HFFc6 (cell line): ENCODE results near the gene POLR3B. TPM values are rescaled to one million over a fixed set of nuclear protein-coding genes. Genes with fewer than 3 reads are reported as not detected.

Source experiments
- DNase-seq: peaks from one replicate; pipeline ENCODE4 v3.0.0-alpha.2; 2018
- H3K27ac Mint-ChIP-seq: 2 replicates; pipeline ENCODE4 v1.8.0; 2020; ENCODE audit warnings: mild to moderate bottlenecking, mixed read lengths
- H3K27me3 Mint-ChIP-seq: 2 replicates; pipeline ENCODE4 v1.8.0; 2021; ENCODE audit warnings: mild to moderate bottlenecking, moderate library complexity, mixed read lengths; ENCODE audit not compliant: insufficient read depth
- H3K36me3 Mint-ChIP-seq: 2 replicates; pipeline ENCODE4 v1.8.0; 2021; ENCODE audit warnings: low read depth, mixed read lengths
- H3K4me1 Mint-ChIP-seq: 2 replicates; pipeline ENCODE4 v1.8.0; 2020; ENCODE audit warnings: low read depth, mixed read lengths
- H3K4me3 Mint-ChIP-seq: 2 replicates; pipeline ENCODE4 v1.8.0; 2020; ENCODE audit warnings: mild to moderate bottlenecking, moderate library complexity, mixed read lengths
- H3K9me3 Mint-ChIP-seq: 2 replicates; pipeline ENCODE4 v1.8.0; 2020; ENCODE audit warnings: mild to moderate bottlenecking, mixed read lengths
- CTCF ChIP-seq: fragments of 200-600 bp; sonication (generic); IDR thresholded peaks from 2 replicates; pipeline ENCODE4 v1.5.0; 2021; ENCODE audit warnings: antibody characterized with exemption, mild to moderate bottlenecking
- total RNA-seq, 6 experiments: library from RNA; stranded (reverse); fragmentation: NEBNext Ultra II Directional; extraction: Animal tissue kit (Norgen Biotek cat#: 25700); gene quantifications; 2 replicates in 1 of 6; 3 replicates in 5 of 6; pipeline ENCODE4 v1.2.3, GENCODE V29; 2021

Gene POLR3B
- total RNA-seq, 6 experiments from 2014 or later = 16.4 to 18.8 (median 17.3) TPM

GRCh38 chr12:106493531-106493930 lies 136.0 kb downstream of the POLR3B start:
- Mint-ChIP-seq H3K36me3 (peaks cover 15% of the 10 kb centered on the region; the same call in 1 of the 2 replicates), H3K4me3 (no peak overlapping the region), H3K27ac (no peak overlapping the region), H3K27me3 (no peaks in the 10 kb centered on the region), H3K9me3 (no peaks in the 10 kb centered on the region), H3K4me1 (no peaks in the 10 kb centered on the region)
- no peak for DNase-seq
- TF ChIP-seq CTCF = no peak

- no peak for DNase-seq
Measured at GRCh38 chr12:106495354-106495965, 137.9 kb downstream of the POLR3B start.

GRCh38 chr12:106498056-106498455 lies 140.5 kb downstream of the POLR3B start:
- Mint-ChIP-seq H3K9me3 (no peaks in the 10 kb centered on the region), H3K4me3 (no peak overlapping the region), H3K4me1 (no peaks in the 10 kb centered on the region), H3K27ac (no peak overlapping the region), H3K27me3 (no peaks in the 10 kb centered on the region; the same call in 1 of the 2 replicates), H3K36me3 (peaks cover 21% of the 10 kb centered on the region)
- no peak for DNase-seq
- TF ChIP-seq CTCF = no peak

More at GRCh38 chr12:106495354-106495965, 137.9 kb downstream of the POLR3B start:
- no peak overlapping the region for H3K27ac Mint-ChIP-seq
- H3K4me1 Mint-ChIP-seq = no peaks in the 10 kb centered on the region
- H3K4me3 Mint-ChIP-seq = no peak overlapping the region
- H3K36me3 Mint-ChIP-seq = peaks cover 21% of the 10 kb centered on the region
- no peaks in the 10 kb centered on the region for H3K9me3 Mint-ChIP-seq
- TF ChIP-seq CTCF = no peak
- H3K27me3 Mint-ChIP-seq = no peaks in the 10 kb centered on the region

GRCh38 chr12:106499628-106500027 lies 142.1 kb downstream of the POLR3B start:
- Mint-ChIP-seq H3K4me3 (no peak overlapping the region), H3K27ac (no peak overlapping the region), H3K9me3 (no peaks in the 10 kb centered on the region), H3K27me3 (no peaks in the 10 kb centered on the region; the same call in 1 of the 2 replicates), H3K4me1 (no peaks in the 10 kb centered on the region), H3K36me3 (peaks cover 21% of the 10 kb centered on the region)
- no peak for TF ChIP-seq CTCF
- DNase-seq = no peak

GRCh38 chr12:106506691-106507090 lies 149.1 kb downstream of the POLR3B start:
- Mint-ChIP-seq H3K4me3 (no peak overlapping the region), H3K27me3 (no peaks in the 10 kb centered on the region; the same call in 1 of the 2 replicates), H3K4me1 (no peaks in the 10 kb centered on the region), H3K27ac (no peak overlapping the region), H3K9me3 (no peaks in the 10 kb centered on the region), H3K36me3 (peaks cover 15% of the 10 kb centered on the region)
- no peak for DNase-seq
- TF ChIP-seq CTCF = no peak
